Effector memory CD4-positive, alpha-beta T cell (primary cell): ENCODE data around the gene NCL.
"Not testable (repeated sequence)": the region's sequence is repeated elsewhere in the genome, so short reads cannot be mapped to it uniquely, and the experiment has no call there.

Experiments used
- DNase-seq, 3 donors: peaks; one replicate each; pipeline ENCODE4 v3.0.0-alpha.2; 2020
- H3K27ac ChIP-seq: 2 replicates; pipeline ENCODE4 v1.7.0; 2013; ENCODE audit warnings: mild to moderate bottlenecking, low read length, moderate library complexity; ENCODE audit not compliant: insufficient read depth, poor library complexity, severe bottlenecking
- H3K27me3 ChIP-seq: replicated peaks from 2 replicates; pipeline ENCODE4 v1.7.0; 2013; ENCODE audit warnings: mild to moderate bottlenecking, low read length; ENCODE audit not compliant: insufficient read depth, control insufficient read depth, poor library complexity, severe bottlenecking
- H3K36me3 ChIP-seq: 2 replicates; pipeline ENCODE4 v1.7.0; 2013; ENCODE audit warnings: mild to moderate bottlenecking, low read length, moderate library complexity; ENCODE audit not compliant: control insufficient read depth, insufficient read depth
- H3K4me1 ChIP-seq: 2 replicates; pipeline ENCODE4 v1.7.0; 2013; ENCODE audit warnings: low read length, mild to moderate bottlenecking; ENCODE audit not compliant: control insufficient read depth, insufficient read depth, poor library complexity, severe bottlenecking
- H3K4me3 ChIP-seq: 2 replicates; pipeline ENCODE4 v1.7.0; 2013; ENCODE audit warnings: low read length, low read depth, mild to moderate bottlenecking; ENCODE audit not compliant: insufficient read depth, poor library complexity, severe bottlenecking
- H3K9me3 ChIP-seq: 2 replicates; pipeline ENCODE4 v1.7.0; 2013; ENCODE audit warnings: mild to moderate bottlenecking, low read length, moderate library complexity; ENCODE audit not compliant: control insufficient read depth

The NCL gene

GRCh38 chr2:231469583-231469950, 5.3 kb upstream of the NCL start:
- H3K27ac ChIP-seq, result no peak overlapping the region
- no peaks in the 10 kb centered on the region for H3K27me3 ChIP-seq
- no peaks in the 10 kb centered on the region for H3K36me3 ChIP-seq
- no peak overlapping the region for H3K4me3 ChIP-seq
- no peak for DNase-seq
- H3K4me1 ChIP-seq, result peaks cover 10% of the 10 kb centered on the region
- H3K9me3 ChIP-seq, result no peaks in the 10 kb centered on the region

GRCh38 chr2:231467613-231468530, 3.6 kb upstream of the NCL start:
- Histone ChIP-seq H3K9me3 (no peaks in the 10 kb centered on the region), H3K27me3 (no peaks in the 10 kb centered on the region), H3K4me1 (peaks cover 19% of the 10 kb centered on the region), H3K36me3 (no peaks in the 10 kb centered on the region), H3K27ac (no peak overlapping the region), H3K4me3 (no peak overlapping the region)
- DNase-seq, result no peak

GRCh38 chr2:231467016-231467545, 2.8 kb upstream of the NCL start:
- Histone ChIP-seq H3K36me3 (peaks cover 8% of the 10 kb centered on the region), H3K9me3 (no peaks in the 10 kb centered on the region), H3K27me3 (no peaks in the 10 kb centered on the region), H3K4me3 (no peak overlapping the region), H3K4me1 (peaks cover 21% of the 10 kb centered on the region), H3K27ac (no peak overlapping the region)
- DNase-seq, result no peak

DNA sequence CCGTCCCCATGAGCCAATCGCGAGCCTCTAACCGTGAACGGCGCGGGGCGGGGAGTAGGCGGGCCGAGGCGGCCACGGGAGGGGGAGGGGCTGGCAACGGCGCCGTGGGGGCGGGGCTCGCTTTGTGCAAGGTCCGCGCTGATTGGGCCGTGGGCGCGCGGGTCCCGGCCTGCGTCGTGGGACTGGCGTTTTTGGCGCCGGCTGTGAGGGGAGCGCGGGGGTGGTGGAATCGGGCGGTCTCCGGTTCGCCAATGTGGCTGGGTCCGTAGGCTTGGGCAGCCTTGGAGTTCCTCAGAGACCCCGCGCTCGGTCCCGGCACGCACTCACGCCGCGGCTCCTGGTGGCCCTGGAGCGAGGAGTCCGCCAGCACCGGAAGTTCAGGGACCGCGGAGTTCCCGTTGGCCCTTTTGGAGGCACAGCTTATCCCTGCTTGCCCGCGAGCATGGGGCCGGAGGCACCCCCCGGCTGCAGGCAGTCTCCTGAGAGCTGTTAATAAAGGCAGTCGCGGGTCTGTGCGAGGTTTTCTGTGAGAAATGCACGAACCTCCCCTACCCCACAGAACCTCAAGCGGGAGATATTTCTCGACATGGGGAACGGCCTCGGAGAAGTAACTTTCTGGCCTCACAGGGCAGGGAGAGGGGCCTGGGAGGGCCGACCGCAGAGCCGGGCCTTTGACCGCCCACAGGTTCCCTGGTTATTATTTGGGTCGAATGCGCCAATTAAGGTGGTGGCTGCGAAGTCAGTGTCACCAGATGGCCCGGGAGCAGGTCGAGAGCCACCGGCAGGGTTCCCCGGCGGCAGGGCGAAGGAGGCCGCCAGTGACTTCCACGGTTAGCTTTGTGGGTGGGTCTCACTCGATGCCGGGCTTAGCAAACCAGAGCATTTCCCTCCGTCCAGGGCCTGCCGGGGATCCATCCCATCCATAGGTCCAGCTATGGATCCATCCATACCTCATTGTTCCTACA, 574 bp upstream of the NCL start:
- no peaks in the 10 kb centered on the region for H3K9me3 ChIP-seq
- H3K4me1 ChIP-seq, result peaks cover 21% of the 10 kb centered on the region
- no peaks in the 10 kb centered on the region for H3K27me3 ChIP-seq
- peak overlapping the region; percentile 96 for H3K27ac ChIP-seq
- H3K36me3 ChIP-seq, result peaks cover 30% of the 10 kb centered on the region
- H3K4me3 ChIP-seq, result peak overlapping the region; percentile 75
- peak; percentile 96 to 97 (median 97) for DNase-seq

- Histone ChIP-seq H3K27ac (peak overlapping the region; percentile 96), H3K27me3 (no peaks in the 10 kb centered on the region), H3K9me3 (no peaks in the 10 kb centered on the region), H3K36me3 (peaks cover 50% of the 10 kb centered on the region), H3K4me3 (peak overlapping the region; percentile 75), H3K4me1 (peaks cover 21% of the 10 kb centered on the region)
- DNase-seq, result no peak
Observed at GRCh38 chr2:231462729-231463465, 1.4 kb downstream of the NCL start.

GRCh38 chr2:231461516-231461971, 2.7 kb downstream of the NCL start:
- H3K4me1 ChIP-seq, result peaks cover 21% of the 10 kb centered on the region
- no peak overlapping the region for H3K4me3 ChIP-seq
- H3K27me3 ChIP-seq, result no peaks in the 10 kb centered on the region
- H3K9me3 ChIP-seq, result no peaks in the 10 kb centered on the region
- peaks cover 63% of the 10 kb centered on the region for H3K36me3 ChIP-seq
- DNase-seq, result no peak
- H3K27ac ChIP-seq, result no peak overlapping the region

DNA sequence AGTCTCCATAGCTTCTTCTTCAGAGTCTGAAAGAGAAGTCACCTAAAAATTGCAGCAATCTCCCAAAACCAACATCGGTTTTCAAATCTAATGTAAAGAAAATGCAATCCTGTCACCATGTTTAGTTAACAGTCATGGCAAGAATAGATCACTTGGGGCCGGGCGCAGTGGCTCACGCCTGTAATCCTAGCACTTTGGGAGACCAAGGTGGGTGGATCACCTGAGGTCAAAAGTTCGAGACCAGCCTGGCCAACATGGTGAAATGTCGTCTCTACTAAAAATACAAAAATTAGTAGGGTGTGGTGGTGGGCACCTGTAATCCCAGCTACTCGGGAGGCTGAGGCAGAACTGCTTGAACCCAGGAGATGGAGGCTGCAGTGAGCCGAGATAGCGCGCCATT, 3.4 kb downstream of the NCL start:
- Histone ChIP-seq H3K4me1 (peaks cover 21% of the 10 kb centered on the region), H3K36me3 (peaks cover 70% of the 10 kb centered on the region)
- H3K4me3 ChIP-seq, H3K27me3 ChIP-seq, H3K9me3 ChIP-seq, DNase-seq, H3K27ac ChIP-seq: not testable (repeated sequence)

- Histone ChIP-seq H3K4me3 (no peak overlapping the region), H3K27ac (no peak overlapping the region), H3K27me3 (no peaks in the 10 kb centered on the region), H3K9me3 (no peaks in the 10 kb centered on the region), H3K4me1 (peaks cover 18% of the 10 kb centered on the region), H3K36me3 (peaks cover 76% of the 10 kb centered on the region)
- no peak for DNase-seq
Observed at GRCh38 chr2:231460073-231460835, 4.0 kb downstream of the NCL start.

DNA sequence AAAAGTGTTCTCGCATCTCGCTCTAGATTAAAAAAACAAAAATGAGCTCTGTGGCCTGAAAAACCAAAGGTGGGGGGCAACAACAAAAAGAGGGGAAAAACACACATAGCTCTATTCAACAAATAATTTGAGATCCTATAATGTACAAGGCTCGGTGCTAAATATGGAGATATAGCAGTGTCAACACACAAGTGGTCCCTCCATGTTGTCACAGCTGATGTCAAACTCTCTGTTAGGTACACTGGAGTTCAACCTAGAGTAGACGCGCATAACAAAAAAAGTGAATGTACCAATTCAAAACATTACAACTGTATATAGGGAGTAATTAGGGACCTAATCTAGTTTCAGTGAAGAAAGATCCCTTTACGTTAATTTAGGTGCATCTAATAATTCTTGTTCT, 5.9 kb downstream of the NCL start:
- H3K4me3 ChIP-seq, result no peak overlapping the region
- peaks cover 94% of the 10 kb centered on the region for H3K36me3 ChIP-seq
- peaks cover 7% of the 10 kb centered on the region for H3K4me1 ChIP-seq
- H3K27me3 ChIP-seq, result no peaks in the 10 kb centered on the region
- H3K27ac ChIP-seq, result no peak overlapping the region
- DNase-seq, result no peak
- no peaks in the 10 kb centered on the region for H3K9me3 ChIP-seq
